GM18907 (cell line): ENCODE results near the gene HYPK.
A peak's percentile ranks its signal among the peaks of the same experiment; 100 is the strongest.
"Not testable (repeated sequence)": the region's sequence is repeated elsewhere in the genome, so short reads cannot be mapped to it uniquely, and the experiment has no call there.

Source experiments
- ATAC-seq: cut with Tn5 transposase; IDR thresholded peaks from one replicate; pipeline ENCODE4 v1.9.1; 2021; ENCODE audit warnings: mild to moderate bottlenecking, moderate library complexity; ENCODE audit not compliant: unreplicated experiment

The HYPK gene

DNA sequence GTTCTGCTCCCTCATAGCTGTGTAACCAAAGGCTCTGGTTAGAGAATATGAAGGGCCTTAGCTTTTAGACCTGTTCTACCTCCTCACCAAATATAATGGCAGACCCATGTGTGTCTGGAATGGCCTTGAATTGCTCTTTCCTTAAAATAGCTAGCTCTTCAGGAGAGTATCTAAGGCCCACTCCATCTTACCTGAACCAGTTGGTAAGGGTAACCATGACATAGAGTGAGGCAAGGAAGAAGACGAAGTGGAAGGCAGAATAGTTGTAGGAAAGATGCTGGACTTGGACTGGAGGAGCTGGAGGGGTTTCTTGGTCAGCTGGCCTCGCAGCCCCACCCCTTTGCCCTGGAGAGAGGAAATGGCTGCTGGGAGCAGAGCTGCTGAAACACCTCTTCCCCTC is 5.2 kb upstream of the HYPK start:
- no peak for ATAC-seq

DNA sequence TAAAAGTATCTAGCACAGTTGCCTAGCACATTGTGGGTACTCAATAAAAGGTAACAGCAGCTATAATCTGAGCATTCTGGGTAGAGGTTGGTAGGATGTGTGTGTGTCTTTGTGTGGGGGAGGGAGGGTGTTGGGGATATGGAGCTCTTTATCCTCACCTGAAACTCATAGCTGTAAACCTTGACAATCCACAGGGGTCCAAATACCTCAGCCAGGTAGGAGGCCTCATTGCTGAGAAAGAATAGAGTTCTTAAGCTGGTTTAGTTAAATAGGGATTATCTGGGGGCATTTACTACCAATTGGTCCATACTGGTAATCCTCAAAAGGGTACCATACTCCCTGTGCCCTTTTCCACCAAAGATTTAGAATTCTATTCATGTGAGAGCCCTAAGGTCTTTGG is 4.4 kb upstream of the HYPK start:
- no peak for ATAC-seq

DNA sequence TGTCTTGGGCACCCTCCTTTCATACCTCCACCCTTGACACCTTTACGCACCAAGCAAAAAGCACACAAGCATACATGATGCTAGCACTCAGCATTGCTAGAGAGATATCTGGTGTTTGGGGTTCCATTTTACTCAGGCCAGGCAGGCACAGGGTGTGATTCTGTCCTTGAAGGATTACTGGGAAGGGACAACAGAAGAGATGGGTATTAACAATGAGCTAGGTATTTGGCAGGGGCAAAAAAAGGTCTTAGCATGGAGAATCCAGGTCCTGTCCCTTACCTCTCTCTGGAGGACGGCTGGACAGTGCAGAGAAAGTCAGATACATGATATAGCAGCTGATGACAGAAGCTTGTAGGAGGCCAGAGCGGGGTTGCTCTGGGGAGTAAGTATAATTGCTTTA is 3.8 kb upstream of the HYPK start:
- no peak for ATAC-seq

DNA sequence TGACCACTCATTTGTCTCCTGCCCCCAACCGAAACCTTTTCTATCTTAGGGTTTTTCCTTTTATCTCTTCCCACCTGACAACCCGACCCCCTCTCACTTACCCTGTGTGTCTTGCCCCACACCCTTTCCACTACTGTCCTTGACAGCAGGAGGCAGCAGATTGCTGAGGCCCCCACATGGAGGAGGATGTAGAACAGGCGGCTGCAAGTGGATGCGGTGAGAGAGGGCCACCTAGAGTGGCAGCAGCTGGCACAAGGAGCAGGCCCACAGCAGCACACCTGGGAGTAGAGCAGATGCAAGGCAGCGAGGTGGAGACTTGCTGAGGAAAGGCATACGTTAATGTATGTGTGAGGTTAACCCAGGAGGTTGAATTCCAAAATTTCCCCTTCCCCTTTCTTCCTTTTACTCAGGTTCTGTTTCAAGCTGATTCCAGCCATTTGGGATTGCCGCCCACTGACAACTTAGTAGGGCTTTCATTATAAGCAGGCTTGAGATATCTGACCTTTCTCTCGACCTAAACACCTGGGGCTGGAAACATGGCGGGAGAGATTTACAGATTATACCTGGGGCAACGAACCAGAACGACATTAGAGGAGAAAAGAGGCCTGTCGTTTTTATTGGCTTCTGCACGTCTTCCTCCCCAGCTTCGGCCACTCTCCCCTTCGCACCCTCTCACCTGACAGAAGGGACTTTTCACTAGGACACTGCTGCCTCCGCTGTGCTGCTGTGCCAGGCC is 1.0 kb upstream of the HYPK start:
- no peak for ATAC-seq

DNA sequence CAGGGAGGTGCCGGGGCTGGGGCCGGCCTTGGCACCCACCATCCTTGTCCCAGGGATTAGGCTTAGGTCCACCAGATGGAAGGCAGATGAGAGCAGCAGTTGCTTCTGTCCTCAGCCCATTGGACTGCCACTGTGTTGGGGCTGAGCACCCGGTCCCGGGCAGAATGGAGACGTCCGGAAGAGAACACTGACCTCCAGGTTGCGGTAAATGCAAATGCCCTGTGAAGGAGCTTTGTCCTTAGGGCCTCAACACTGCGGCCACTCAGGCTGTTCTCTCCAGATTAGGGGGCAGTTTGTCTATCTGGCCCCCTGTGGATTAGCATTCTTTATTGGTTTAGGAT is 484 bp upstream of the HYPK start, which contains the start of gene SERINC4:
Gene SERINC4 (minus strand): TSS at position 276 of the 341 bp plus-strand sequence. CDS start 234 bp downstream, at position 42.
- peak; percentile 2 for ATAC-seq

DNA sequence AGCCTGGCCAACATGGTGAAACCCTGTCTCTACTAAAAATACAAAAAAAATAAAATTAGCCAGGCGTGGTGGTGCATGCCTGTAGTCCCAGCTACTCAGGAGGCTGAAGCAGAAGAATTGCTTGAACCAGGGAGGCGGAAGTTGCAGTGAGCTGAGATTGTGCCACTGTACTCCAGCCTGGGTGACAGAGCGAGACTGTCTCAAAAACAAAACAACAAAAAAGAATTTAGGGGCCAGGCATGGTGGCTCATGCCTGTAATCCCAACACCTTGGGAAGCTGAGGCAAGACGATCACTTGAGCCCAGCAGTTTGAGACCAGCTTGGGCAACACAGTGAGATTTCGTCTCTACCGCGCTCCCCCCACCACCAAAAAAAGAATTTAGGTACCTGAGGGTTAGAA is 2.3 kb downstream of the HYPK start:
- not testable (repeated sequence) for ATAC-seq

DNA sequence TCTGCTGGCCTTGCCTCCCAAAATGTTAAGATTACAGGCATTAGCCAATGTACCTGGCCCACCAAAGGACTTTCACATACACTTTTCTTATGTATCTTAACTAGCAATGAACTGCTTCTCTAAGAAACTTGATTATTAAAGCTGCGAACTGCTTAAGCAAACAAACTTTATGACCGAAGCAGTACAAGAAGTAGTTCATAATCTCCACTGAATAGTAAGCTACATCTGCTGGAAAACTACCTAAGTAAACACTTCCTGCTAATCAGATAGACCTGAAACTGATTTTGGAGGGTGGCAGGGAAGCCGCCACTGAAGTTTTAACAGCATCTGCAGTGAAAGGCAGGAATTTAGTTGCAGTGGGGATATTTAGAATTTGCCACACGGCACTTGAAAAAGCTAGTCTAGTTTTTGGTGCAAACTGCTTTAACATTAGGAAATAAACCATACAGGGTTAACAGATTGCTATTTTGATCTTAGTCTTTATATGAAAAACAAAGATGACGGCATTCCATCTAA is 8.1 kb downstream of the HYPK start:
- no peak for ATAC-seq

DNA sequence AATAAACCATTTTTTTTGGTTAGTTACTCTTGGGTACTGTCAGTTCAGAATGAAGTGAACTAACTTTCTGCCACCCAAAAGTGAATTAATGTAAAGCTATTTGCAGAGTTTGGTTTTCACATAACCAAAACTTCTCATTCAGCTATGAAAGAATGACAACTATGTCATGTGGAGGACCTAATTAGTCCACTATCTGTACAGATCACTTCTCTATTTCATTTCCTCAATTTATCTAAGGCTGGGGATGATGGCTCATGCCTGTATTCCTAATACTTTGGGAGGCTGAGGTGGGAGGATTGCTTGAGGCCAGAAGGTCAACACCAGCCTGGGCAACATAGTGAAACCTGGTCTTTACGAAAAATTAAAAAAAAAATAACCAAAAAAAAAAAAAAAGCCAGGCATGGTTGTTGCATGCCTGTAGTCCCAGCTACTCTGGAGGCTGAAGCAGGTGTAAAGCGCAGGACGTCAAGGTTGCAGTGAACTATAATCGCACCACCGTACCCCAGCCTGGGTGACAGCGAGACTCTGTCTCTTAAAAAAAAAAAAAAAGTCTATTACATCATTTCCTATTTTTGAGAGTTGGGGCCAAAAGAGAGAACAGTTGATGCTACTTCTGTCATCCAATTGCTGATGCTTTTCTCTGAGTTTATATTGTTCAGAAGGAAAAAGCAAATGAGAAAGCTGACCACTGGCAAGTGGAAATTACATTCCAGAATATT is 8.7 kb downstream of the HYPK start:
- ATAC-seq = peak; percentile 59

DNA sequence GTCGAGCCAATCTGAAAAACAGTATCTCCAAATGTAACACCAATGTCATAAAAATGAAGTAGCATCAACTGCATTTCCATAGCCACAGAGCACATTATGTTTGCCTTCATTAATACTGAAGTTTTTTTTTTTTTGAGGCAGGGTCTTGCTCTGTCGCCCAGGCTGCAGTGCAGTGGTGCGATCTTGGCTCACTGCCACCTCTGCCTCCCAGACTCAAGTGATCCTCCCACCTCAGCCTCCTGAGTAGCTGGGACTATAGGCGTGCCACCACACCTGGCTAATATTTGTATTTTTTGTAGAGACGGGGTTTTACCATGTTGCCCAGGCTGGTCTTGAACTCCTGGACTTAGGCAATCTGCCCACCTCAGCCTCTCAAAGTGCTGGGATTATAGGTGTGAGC is 14.7 kb downstream of the HYPK start:
- ATAC-seq = not testable (repeated sequence)

DNA sequence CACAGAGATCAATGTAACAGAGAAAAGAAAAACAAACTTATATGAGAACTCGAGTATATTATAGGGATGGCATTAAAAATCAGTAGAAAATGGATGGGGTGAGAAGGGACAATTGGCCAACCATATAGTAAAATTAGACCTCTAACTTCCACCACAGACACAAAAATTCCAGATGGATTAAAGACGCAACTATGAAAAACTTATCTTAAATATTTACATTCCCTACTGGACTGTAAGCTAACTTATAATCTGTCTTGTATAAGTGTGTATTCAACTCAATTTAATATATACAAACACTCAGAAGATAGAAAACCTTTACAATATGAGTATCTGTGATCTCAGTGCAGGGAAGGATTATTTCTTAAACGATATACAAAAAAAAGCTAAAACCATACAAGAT is 21.1 kb downstream of the HYPK start:
- ATAC-seq = no peak

DNA sequence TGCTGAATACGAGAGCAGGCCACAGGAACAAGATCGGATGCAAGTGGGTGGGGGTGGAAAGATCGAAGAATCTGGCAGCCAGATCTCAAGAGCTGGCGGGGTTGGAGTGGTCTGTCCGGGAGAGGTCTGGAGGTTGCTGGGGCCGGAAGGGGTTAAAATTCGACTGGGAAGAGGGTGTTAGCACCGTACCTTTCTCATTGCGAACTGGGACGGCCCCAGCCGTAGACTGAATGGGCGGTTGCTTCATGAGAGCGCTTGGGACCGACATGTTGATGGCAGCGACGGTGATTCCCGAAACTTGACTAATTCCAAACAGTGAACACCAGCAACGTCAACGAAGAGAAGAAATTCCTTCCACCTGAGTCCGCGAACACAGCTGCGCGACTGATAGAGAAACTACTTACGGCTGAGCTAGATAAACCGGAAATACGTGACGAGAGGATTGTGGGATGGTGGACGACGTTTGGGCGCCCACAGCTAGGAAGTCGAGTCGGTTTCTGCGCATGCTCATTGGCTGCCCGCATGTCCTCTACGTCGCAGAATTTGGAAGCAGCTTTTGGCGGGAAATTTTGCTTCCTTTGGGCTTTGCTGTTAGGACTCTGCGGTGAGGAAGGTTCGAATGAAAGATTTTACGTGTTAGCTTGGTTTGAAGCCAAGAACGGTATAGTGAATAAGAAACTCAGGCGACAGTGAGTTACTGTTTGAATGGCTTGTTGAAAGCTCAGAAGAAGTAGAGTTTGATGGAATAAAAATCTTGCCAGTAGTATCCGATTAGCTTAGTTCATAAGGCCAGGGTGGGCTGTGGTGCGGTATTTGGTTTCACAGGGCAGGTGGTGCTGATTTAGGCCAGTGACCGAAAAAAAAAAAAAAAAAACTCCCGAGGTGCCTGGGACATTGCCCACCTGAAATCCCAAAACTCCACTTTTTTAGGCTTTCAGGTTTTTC is 24.2 kb downstream of the HYPK start, which contains the start of gene MFAP1:
Gene MFAP1 (minus strand): TSS at position 389 of the 945 bp plus-strand sequence. CDS start 121 bp downstream, at position 268.
- ATAC-seq = peak; percentile 72

DNA sequence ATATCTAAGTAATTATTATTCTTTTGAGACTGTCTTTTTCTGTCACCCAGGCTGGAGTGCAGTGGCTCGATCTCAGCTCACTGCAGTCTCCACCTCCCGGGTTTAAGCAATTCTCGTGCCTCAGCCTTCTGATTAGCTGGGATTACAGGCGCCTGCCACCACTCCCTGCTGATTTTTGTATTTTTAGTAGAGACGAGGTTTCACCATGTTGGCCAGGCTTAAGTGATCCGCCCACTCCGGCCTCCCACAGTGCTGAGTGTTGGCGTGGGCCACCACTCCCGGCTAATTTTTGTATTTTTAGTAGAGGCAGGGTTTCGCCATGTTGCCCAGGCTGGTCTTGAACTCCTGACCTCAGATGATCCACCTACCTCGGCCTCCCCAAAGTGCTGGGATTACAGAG is 24.9 kb downstream of the HYPK start:
- ATAC-seq = not testable (repeated sequence)

DNA sequence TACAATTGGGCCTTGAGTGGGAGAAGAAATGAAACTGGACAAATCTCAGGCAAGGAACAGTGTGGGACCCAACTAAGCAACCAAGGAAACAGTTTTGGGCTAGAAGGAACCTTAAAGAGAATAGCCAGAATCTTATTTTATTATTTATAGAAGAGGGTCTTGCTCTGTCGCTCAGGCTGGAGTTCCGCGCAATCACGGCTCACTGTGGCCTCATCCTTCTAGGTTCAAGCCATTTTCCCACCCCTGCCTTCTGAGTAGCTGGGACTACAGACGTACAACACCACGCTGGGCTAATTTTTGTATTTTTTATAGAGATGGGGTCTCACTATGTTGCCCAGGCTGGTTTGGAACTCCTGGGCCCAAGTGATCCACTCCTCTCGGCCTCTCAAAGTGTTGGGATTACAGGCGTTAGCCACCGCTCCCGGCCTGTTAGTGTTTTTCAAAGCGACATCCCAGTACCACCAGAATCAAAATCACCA is 25.7 kb downstream of the HYPK start:
- ATAC-seq = no peak

DNA sequence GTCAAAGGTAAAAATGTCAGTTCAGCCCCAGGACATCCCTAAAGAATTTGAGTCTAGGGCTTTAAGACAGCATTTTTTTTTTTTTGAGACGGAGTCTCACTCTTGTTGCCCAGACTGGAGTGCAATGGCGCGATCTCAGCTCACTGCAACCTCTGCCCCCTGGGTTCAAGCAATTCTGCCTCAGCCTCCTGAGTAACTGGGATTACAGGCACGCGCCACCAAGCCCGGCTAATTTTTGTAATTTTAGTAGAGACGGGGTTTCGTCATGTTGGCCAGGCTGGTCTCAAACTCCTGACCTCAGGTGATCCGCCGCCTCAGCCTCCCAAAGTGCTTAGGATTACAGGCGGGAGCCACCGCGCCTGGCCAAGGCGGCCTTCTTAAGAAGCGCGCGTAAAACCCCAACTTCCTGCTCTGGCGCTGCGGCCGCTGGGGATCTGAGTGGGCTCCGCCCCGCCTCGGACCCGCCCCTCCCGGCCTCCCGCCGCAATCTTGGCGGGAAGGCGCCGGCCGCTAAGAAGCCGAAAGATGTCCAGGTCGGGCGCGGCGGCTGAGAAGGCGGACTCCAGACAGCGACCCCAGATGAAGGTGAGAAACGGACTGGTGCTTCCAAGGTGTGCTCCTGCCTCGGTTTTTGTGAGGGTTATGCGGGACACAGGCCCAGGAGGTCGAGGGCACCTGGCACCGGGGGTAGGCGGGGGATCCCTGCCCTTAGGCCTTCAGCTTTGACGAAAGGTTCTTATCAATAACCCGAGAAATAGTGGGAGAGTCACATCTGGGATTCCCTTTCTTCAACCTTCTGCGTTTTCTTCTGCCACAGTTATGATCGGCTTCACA is 26.3 kb downstream of the HYPK start, which contains the start of gene WDR76:
Gene WDR76 (plus strand): TSS at position 495 of the 834 bp plus-strand sequence. CDS start 31 bp downstream, at position 526.
- ATAC-seq = peak; percentile 55

DNA sequence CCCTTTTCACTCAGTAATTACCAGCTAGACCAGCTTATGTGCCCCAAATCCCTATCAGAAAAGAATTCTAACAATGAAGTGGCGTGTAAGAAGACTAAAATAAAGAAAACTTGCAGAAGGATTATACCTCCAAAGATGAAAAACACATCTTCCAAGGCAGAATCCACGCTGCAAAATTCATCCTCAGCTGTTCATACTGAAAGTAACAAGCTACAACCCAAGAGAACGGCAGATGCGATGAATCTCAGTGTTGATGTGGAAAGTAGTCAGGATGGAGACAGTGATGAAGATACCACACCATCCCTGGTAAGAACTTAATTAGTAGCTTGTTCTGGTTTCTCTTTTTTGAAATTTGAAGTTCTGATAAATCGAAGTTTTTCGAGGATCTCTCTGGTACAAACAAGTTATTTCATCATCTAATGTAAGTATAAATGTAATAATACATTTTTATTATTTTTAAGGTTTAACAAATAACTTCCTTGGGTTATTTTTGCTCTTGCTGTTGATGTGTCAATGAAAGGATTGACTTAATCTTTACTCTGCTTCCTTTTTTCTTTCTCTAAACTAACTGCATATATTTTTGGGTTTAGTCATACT is 27.8 kb downstream of the HYPK start:
- ATAC-seq = no peak

DNA sequence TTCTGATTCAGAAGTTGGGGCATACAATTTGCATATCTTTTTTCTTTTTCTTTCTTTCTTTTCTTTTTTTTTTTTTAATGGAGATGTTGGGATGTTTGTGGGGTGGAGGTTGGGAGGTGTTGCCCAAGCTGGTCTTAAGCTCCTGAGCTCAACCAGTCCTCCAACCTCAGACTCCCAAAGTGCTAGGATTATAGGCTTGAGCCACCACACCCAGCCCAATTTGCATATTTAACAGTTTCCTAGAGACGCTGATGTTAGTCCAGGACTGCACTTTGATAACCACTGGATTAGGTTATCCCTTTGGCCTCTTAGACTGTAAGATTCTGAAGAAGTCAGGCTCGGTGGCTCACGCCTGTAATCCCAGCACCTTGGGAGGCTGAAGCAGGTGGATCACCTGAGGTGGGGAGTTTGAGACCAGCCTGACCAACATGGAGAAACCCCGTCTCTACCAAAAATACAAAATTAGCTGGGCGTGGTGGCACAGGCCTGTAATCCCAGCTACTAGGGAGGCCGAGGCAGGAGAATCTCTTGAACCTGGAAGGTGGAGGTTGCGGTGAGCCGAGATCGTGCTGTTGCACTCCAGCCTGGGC is 29.6 kb downstream of the HYPK start:
- not testable (repeated sequence) for ATAC-seq

DNA sequence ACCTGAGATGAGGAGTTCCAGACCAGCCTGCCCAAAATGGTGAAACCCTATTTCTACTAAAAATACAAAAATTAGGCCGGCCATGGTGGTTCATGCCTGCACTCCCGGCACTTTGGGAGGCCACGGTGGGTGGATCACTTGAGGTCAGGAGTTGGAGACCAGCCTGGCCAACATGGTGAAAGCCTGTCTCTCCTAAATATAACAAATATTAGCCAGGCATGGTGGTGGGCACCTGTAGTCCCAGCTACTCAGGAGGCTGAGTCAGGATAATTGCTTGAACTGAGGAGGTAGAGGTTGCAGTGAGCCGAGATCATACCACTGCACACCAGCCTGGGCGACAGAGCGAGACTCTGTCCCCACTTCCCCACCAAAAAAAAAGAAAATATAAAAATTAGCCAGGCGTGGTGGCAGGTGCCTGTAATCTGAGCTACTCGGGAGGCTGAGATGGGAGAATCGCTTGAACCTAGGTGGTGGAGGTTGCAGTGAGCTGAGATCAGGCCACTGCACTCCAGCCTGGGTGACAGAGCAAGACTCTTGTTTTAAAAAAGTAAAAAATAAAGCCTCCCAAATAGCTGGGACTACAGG is 30.4 kb downstream of the HYPK start:
- ATAC-seq = not testable (repeated sequence)

DNA sequence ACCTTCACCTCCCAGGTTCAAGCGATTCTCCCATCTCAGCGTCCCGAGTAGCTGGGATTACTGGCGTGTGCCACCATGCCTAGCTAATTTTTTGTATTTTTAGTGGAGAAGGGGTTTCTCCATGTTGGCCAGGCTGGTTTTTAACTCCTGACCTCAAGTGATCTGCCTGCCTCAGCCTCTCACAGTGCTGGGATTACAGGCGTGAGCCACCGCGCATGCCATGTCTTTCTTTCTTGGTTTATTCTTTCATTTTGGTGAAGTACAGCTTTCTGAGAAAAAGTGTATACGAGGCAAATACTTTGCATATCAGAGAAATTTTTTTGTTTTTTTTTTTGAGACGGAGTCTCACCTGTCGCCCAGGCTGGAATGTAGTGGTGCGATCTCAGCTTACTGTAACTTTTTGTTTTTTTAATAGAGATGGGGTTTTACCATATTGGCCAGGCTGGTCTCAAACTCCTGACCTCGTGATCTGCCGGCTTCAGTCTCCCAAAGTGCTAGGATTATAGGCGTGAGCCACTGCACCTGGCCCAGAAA is 31.2 kb downstream of the HYPK start:
- not testable (repeated sequence) for ATAC-seq
